MM.1S (cell line): ENCODE data around the gene USP33.

Experiments used
- DNase-seq: peaks from one replicate; pipeline ENCODE4 v3.0.0-alpha.2; 2015
- H2AFZ ChIP-seq: fragments of 300-600 bp; sonication (generic); 2 replicates; pipeline ENCODE4 v1.6.0; 2016; ENCODE audit warnings: antibody characterized with exemption, low read length
- H3F3A ChIP-seq: fragments of 300-600 bp; sonication (generic); 2 replicates; pipeline ENCODE4 v1.6.1; 2016; ENCODE audit warnings: mild to moderate bottlenecking, antibody characterized with exemption, low read length, moderate library complexity, mixed read lengths; ENCODE audit not compliant: insufficient read depth
- H3K27ac ChIP-seq: fragments of 300-600 bp; sonication (generic); 2 replicates; pipeline ENCODE4 v1.5.1; 2016; ENCODE audit warnings: mild to moderate bottlenecking, low read length
- H3K27me3 ChIP-seq: fragments of 300-600 bp; sonication (generic); replicated peaks from 2 replicates; pipeline ENCODE4 v1.6.0; 2016; ENCODE audit warnings: low read length; ENCODE audit not compliant: insufficient read depth
- H3K36me3 ChIP-seq: fragments of 300-600 bp; sonication (generic); replicated peaks from 2 replicates; pipeline ENCODE4 v1.6.1; 2016; ENCODE audit warnings: mild to moderate bottlenecking, low read length, mixed read lengths; ENCODE audit not compliant: insufficient read depth
- H3K4me1 ChIP-seq: fragments of 300-600 bp; sonication (generic); 2 replicates; pipeline ENCODE4 v1.6.1; 2016; ENCODE audit warnings: low read length, mixed read lengths
- H3K4me2 ChIP-seq: fragments of 300-600 bp; sonication (generic); 2 replicates; pipeline ENCODE4 v1.6.0; 2016; ENCODE audit warnings: low read depth, low read length
- H3K4me3 ChIP-seq: fragments of 300-600 bp; sonication (generic); 2 replicates; pipeline ENCODE4 v1.5.1; 2016; ENCODE audit warnings: low read length, mixed read lengths
- H3K79me2 ChIP-seq: fragments of 300-600 bp; sonication (generic); 2 replicates; pipeline ENCODE4 v1.6.1; 2016; ENCODE audit warnings: mixed run types, low read length, mixed read lengths
- H3K9ac ChIP-seq: fragments of 300-600 bp; sonication (generic); 2 replicates; pipeline ENCODE4 v1.6.1; 2016; ENCODE audit warnings: low read length, mixed read lengths
- H3K9me2 ChIP-seq: fragments of 300-600 bp; sonication (generic); replicated peaks from 2 replicates; pipeline ENCODE4 v1.6.1; 2016; ENCODE audit warnings: mild to moderate bottlenecking, low read length, mixed read lengths; ENCODE audit not compliant: insufficient read depth
- H3K9me3 ChIP-seq: fragments of 300-600 bp; sonication (generic); replicated peaks from 2 replicates; pipeline ENCODE4 v1.6.1; 2016; ENCODE audit warnings: mild to moderate bottlenecking, low read length, mixed read lengths; ENCODE audit not compliant: insufficient read depth
- H4K20me1 ChIP-seq: fragments of 300-600 bp; sonication (generic); 2 replicates; pipeline ENCODE4 v1.6.1; 2016; ENCODE audit warnings: mild to moderate bottlenecking, low read length, moderate library complexity, mixed read lengths; ENCODE audit not compliant: insufficient read depth
- EZH2 ChIP-seq: fragments of 300-600 bp; sonication (generic); optimal IDR thresholded peaks from 2 replicates; pipeline ENCODE3; 2017; ENCODE audit warnings: low read depth, mild to moderate bottlenecking, antibody characterized with exemption, low read length, mixed read lengths
- EZH2phosphoT487 ChIP-seq: fragments of 300-600 bp; sonication (generic); IDR thresholded peaks from 2 replicates; pipeline ENCODE4 v1.6.1; 2018; ENCODE audit warnings: antibody characterized with exemption, low read length
- TF ChIP-seq, protein P1 (sequence below): fragments of 300-600 bp; sonication (generic); IDR thresholded peaks from 2 replicates; pipeline ENCODE4 v1.5.1; 2016; ENCODE audit warnings: antibody characterized with exemption, low read length, mixed read lengths

USP33 gene

DNA sequence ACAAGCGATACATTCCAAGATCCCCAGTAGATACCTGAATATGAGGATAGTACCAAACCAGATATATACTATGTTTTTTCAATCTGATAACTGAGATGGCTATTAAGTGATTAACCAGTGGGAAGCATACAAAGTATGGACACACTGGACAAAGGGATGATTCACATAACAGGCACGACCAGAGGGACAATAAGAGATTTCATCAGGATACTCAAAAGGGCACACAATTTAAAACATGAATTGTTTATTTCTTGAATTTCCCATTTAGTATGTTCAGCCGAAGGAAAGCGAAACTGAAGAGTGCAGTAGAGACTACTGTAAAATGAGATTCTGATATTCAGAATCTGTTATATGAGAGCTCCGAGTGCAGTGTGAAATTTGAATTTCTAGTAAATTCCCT lies 87.8 kb downstream of the USP33 start:
- H3K27ac ChIP-seq: no peak overlapping the region
- H3K9ac ChIP-seq: no peak overlapping the region
- H3K79me2 ChIP-seq: peaks cover 100% of the 10 kb centered on the region
- H3K4me1 ChIP-seq: peaks cover 21% of the 10 kb centered on the region
- H3K9me3 ChIP-seq: no peaks in the 10 kb centered on the region
- DNase-seq: peak; percentile 16
- H2AFZ ChIP-seq: no peak overlapping the region
- TF ChIP-seq, protein P1, sequence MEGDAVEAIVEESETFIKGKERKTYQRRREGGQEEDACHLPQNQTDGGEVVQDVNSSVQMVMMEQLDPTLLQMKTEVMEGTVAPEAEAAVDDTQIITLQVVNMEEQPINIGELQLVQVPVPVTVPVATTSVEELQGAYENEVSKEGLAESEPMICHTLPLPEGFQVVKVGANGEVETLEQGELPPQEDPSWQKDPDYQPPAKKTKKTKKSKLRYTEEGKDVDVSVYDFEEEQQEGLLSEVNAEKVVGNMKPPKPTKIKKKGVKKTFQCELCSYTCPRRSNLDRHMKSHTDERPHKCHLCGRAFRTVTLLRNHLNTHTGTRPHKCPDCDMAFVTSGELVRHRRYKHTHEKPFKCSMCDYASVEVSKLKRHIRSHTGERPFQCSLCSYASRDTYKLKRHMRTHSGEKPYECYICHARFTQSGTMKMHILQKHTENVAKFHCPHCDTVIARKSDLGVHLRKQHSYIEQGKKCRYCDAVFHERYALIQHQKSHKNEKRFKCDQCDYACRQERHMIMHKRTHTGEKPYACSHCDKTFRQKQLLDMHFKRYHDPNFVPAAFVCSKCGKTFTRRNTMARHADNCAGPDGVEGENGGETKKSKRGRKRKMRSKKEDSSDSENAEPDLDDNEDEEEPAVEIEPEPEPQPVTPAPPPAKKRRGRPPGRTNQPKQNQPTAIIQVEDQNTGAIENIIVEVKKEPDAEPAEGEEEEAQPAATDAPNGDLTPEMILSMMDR: no peak
- TF ChIP-seq EZH2phosphoT487: no peak
- TF ChIP-seq EZH2: no peak
- H3K9me2 ChIP-seq: no peaks in the 10 kb centered on the region
- H3K4me2 ChIP-seq: peak overlapping the region; percentile 76
- H3K4me3 ChIP-seq: peak overlapping the region; percentile 12; the same call in 1 of the 2 replicates
- no peaks in the 10 kb centered on the region for H3F3A ChIP-seq
- peaks cover 14% of the 10 kb centered on the region; the same call in 1 of the 2 replicates for H4K20me1 ChIP-seq
- H3K36me3 ChIP-seq: no peaks in the 10 kb centered on the region
- H3K27me3 ChIP-seq: no peaks in the 10 kb centered on the region

DNA sequence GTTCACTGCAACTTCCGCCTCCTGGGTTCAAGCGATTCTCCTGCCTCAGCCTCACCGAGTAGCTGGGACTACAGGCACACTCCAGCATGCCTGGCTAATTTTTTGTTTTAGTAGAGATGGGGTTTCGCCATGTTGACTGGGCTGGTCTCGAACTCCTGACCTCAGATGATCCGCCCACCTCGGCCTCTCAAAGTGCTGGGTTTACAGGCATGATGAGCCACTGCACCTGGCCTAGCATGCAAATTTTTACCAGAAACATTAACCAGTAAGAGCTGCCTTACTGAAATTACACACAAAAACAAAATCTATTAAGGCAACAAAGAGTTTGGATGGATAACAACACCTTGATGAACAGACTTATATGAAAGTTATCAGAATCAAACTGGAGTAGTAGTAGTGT lies 89.3 kb downstream of the USP33 start:
- Histone ChIP-seq H3K27me3 (no peaks in the 10 kb centered on the region), H3K36me3 (no peaks in the 10 kb centered on the region), H3K4me3 (no peak overlapping the region), H3K4me2 (no peak overlapping the region), H3K4me1 (peaks cover 21% of the 10 kb centered on the region), H3K27ac (no peak overlapping the region), H3K9ac (no peak overlapping the region), H3K79me2 (peaks cover 100% of the 10 kb centered on the region), H3F3A (no peaks in the 10 kb centered on the region), H3K9me2 (no peaks in the 10 kb centered on the region), H2AFZ (no peak overlapping the region), H3K9me3 (no peaks in the 10 kb centered on the region), H4K20me1 (peaks cover 9% of the 10 kb centered on the region; the same call in 1 of the 2 replicates)
- TF ChIP-seq, protein P1: no peak
- TF ChIP-seq EZH2 (no peak), EZH2phosphoT487 (no peak)
- no peak for DNase-seq

DNA sequence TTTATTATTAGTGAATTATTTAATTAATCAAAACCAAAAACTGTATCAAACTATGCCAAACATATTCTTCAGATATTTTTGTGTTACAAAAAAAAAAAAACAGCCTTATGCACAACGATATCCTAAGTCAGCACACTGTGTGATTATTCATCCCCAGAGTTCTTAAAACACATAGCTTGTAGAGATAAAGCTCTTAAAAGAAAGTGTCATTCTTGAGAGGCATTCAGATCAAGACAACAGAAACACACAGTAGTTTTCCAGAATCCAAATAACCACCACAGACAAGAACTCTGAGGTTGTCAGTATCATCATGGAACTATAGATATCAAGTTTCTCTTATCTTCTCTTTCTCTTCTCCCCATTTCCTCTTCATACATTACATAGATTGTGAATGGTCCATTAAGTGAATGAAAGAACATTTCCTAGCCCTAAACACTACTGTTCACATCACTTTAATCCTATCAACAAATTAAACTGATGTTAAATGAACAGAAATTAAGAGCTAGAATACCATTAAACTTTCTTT lies 90.7 kb downstream of the USP33 start:
- H3K9me3 ChIP-seq: no peaks in the 10 kb centered on the region
- H2AFZ ChIP-seq: no peak overlapping the region
- H3K9ac ChIP-seq: no peak overlapping the region
- no peaks in the 10 kb centered on the region for H3K9me2 ChIP-seq
- no peak overlapping the region for H3K27ac ChIP-seq
- no peak for DNase-seq
- H3K27me3 ChIP-seq: no peaks in the 10 kb centered on the region
- TF ChIP-seq, protein P1: no peak
- no peak for TF ChIP-seq EZH2phosphoT487
- no peak for TF ChIP-seq EZH2
- H3K4me2 ChIP-seq: no peak overlapping the region
- peaks cover 21% of the 10 kb centered on the region for H3K4me1 ChIP-seq
- H3K4me3 ChIP-seq: no peak overlapping the region
- H3K79me2 ChIP-seq: peaks cover 100% of the 10 kb centered on the region
- H3F3A ChIP-seq: no peaks in the 10 kb centered on the region
- H3K36me3 ChIP-seq: no peaks in the 10 kb centered on the region
- H4K20me1 ChIP-seq: peaks cover 12% of the 10 kb centered on the region; the same call in 1 of the 2 replicates
